HepG2 (cell line): ENCODE data around the gene OR2V2. TPM values are rescaled to one million over a fixed set of nuclear protein-coding genes. Genes with fewer than 3 reads are reported as not detected.

Experiments used
- ATAC-seq: fragments of 200-7000 bp; cut with Tn5 transposase; 3 replicates; pipeline ENCODE4 v1.9.1; 2020; ENCODE audit warnings: mild to moderate bottlenecking, moderate library complexity
- BruUV-seq: library from RNA; stranded (reverse); fragments of 400-500 nt; replicated peaks from 2 replicates; lab custom pipeline; 2021; lab: Mats Ljungman, UMichigan
- CTCF ChIA-PET: fragments of 300-600 bp; formaldehyde crosslinking; extraction: SDS; loops from one replicate; lab custom pipeline; 2021; ENCODE audit warnings: low total read pairs, inconsistent platforms, low intra/inter-chr PET ratio; lab: Yijun Ruan, JAX
- POLR2A ChIA-PET: fragments of 350-600 bp; sonication (Branson Sonifier 250); formaldehyde crosslinking; loops from one replicate; lab custom pipeline; 2020; ENCODE audit warnings: antibody characterized with exemption, inconsistent platforms; lab: Yijun Ruan, JAX
- DNase-seq: peaks from one replicate; pipeline ENCODE4 v3.0.0-alpha.2; 2015; ENCODE audit warnings: low spot score
- FAIRE-seq: peaks from 3 replicates; lab custom pipeline; 2011; peaks lifted over from hg19 to GRCh38; lab: Jason Lieb, UNC
- H2AFZ ChIP-seq: one replicate; pipeline ENCODE4 v1.6.1; 2011; ENCODE audit warnings: low read length, inconsistent platforms
- H3K27ac ChIP-seq: fragments of 300-600 bp; 3 replicates; pipeline ENCODE4 v1.8.0; 2011; ENCODE audit warnings: mixed run types, mild to moderate bottlenecking, mixed read lengths, low read length, inconsistent platforms; ENCODE audit not compliant: insufficient read depth; ENCODE audit errors: extremely low read length
- H3K27me3 ChIP-seq, 2 experiments: fragments of 200-600 bp in 1 of 2; 2 replicates in 1 of 2; 3 replicates in 1 of 2; pipeline versions ENCODE4 v1.6.0 to v1.8.0; 2011; ENCODE audit warnings: low read length in 2 of 2, mild to moderate bottlenecking in 2 of 2, moderate library complexity in 2 of 2, inconsistent platforms in 1 of 2; ENCODE audit not compliant: insufficient read depth in 2 of 2, control insufficient read depth in 1 of 2
- H3K36me3 ChIP-seq, 2 experiments: fragments of 200-600 bp in 1 of 2; replicated peaks in 1 of 2; 2 replicates in 1 of 2; 3 replicates in 1 of 2; pipeline versions ENCODE4 v1.5.1 to v1.8.0; 2011; ENCODE audit warnings: low read length in 2 of 2, inconsistent platforms in 1 of 2; ENCODE audit not compliant: insufficient read depth in 2 of 2, control insufficient read depth in 1 of 2
- H3K4me1 ChIP-seq: 2 replicates; pipeline ENCODE4 v1.5.1; 2012; ENCODE audit warnings: low read length, inconsistent platforms; ENCODE audit not compliant: insufficient read depth
- H3K4me2 ChIP-seq: 2 replicates; pipeline ENCODE4 v1.6.0; 2011; ENCODE audit warnings: low read depth, low read length, inconsistent platforms
- H3K4me3 ChIP-seq, 3 experiments: fragments of 200-600 bp in 1 of 3; sonication (generic), shearing (Covaris generic) in 1 of 3; replicated peaks in 1 of 3; 2 replicates each; pipeline ENCODE4 v1.5.1; 2011 to 2016; ENCODE audit warnings: low read length in 3 of 3, inconsistent platforms in 2 of 3, low read depth in 2 of 3, mild to moderate bottlenecking in 2 of 3, control low read depth in 1 of 3, mixed read lengths in 1 of 3; ENCODE audit not compliant: insufficient read depth in 1 of 3
- H3K79me2 ChIP-seq: one replicate; pipeline ENCODE4 v1.6.1; 2011; ENCODE audit warnings: low read length, inconsistent platforms; ENCODE audit not compliant: insufficient read depth
- H3K9ac ChIP-seq: 2 replicates; pipeline ENCODE4 v1.6.0; 2011; ENCODE audit warnings: mild to moderate bottlenecking, low read depth, low read length, inconsistent platforms; ENCODE audit not compliant: insufficient read depth
- H3K9me3 ChIP-seq: 2 replicates; pipeline ENCODE4 v1.5.1; 2012; ENCODE audit warnings: mild to moderate bottlenecking, low read length
- H4K20me1 ChIP-seq: 2 replicates; pipeline ENCODE4 v1.6.0; 2011; ENCODE audit warnings: inconsistent platforms, mild to moderate bottlenecking, low read length, moderate library complexity; ENCODE audit not compliant: insufficient read depth
- STAG1 ChIP-seq: sonication (generic); formaldehyde crosslinking; IDR thresholded peaks from 2 replicates; pipeline ENCODE4 v1.4.0; 2020; ENCODE audit warnings: missing genetic modification reagents
- ZBTB21 ChIP-seq: sonication (generic); formaldehyde crosslinking; IDR thresholded peaks from 2 replicates; pipeline ENCODE4 v1.4.0; 2020; ENCODE audit warnings: missing genetic modification reagents
- ZBTB7A ChIP-seq: sonication (generic); formaldehyde crosslinking; IDR thresholded peaks from 2 replicates; pipeline ENCODE4 v1.8.0; 2022; ENCODE audit warnings: mild to moderate bottlenecking, missing genetic modification reagents
- ZKSCAN5 ChIP-seq: sonication (generic); formaldehyde crosslinking; IDR thresholded peaks from 2 replicates; pipeline ENCODE4 v1.5.1; 2020; ENCODE audit warnings: mild to moderate bottlenecking, missing genetic modification reagents
- WGBS: methylation state at CpG from one replicate; pipeline ENCODE4 v1.1.6; 2017; ENCODE audit warnings: low lambda C conversion rate; 5-methylcytosine and 5-hydroxymethylcytosine counted together
- in situ Hi-C: cut with HindIII; loops from 2 replicates; pipeline ENCODE4 v1.10.0; 2017; ENCODE audit warnings: low pct_unique_long_range_greater_than_20kb; ENCODE audit not compliant: extremely low pct_ligation_motif_present
- intact Hi-C: fragments of 100-400 bp; cut with micrococcal nuclease; formaldehyde crosslinking; loops from one replicate; pipeline ENCODE4 v1.10.0; 2022; ENCODE audit not compliant: unreplicated experiment
- polyA plus RNA-seq, 8 experiments: library from polyadenylated mRNA; depleted of rRNA in 3 of 8; stranded (reverse) in 7 of 8; unstranded in 1 of 8; fragments of >200 nt; fragmentation: Illumina TruSeq in 4 of 8; extraction: Trizol in 4 of 8; gene quantifications; 2 replicates each; pipeline versions ENCODE4 v1.2.1 to v1.2.3, GENCODE V29; 2011 to 2016; ENCODE audit warnings: low read depth in 4 of 8, missing spikeins in 1 of 8, mixed read lengths in 1 of 8; ENCODE audit not compliant: insufficient read depth in 1 of 8
- total RNA-seq, 5 experiments: library from RNA; depleted of rRNA; stranded (reverse); fragments of >200 nt; fragmentation: Illumina TruSeq; extraction: Trizol; gene quantifications; 2 replicates each; pipeline ENCODE4 v1.2.3, GENCODE V29; 2016; ENCODE audit warnings: low read depth in 1 of 5
- TF ChIP-seq, protein P1 (sequence below): sonication (generic); formaldehyde crosslinking; IDR thresholded peaks from 2 replicates; pipeline ENCODE4 v1.5.0; 2020; ENCODE audit warnings: mild to moderate bottlenecking, missing genetic modification reagents, moderate library complexity
- TF ChIP-seq, protein P2 (sequence below): sonication (generic); formaldehyde crosslinking; IDR thresholded peaks from 2 replicates; pipeline ENCODE4 v1.4.0; 2020; ENCODE audit warnings: missing genetic modification reagents
- TF ChIP-seq, protein P3 (sequence below): sonication (generic); formaldehyde crosslinking; IDR thresholded peaks from 2 replicates; pipeline ENCODE4 v1.8.1; 2022; ENCODE audit warnings: mild to moderate bottlenecking, missing genetic modification reagents
- TF ChIP-seq, protein P4 (sequence below): IDR thresholded peaks from 2 replicates; pipeline ENCODE4 v1.6.1; 2016; ENCODE audit warnings: missing genetic modification reagents, missing compliant biosample characterization
- TF ChIP-seq, protein P5 (sequence below): sonication (generic); formaldehyde crosslinking; IDR thresholded peaks from 2 replicates; pipeline ENCODE4 v1.8.1; 2023; ENCODE audit warnings: mild to moderate bottlenecking, missing genetic modification reagents, borderline replicate concordance

Gene OR2V2
- total and polyA plus RNA-seq, 2 of the 13 experiments (the other 11 are each of a cell fraction or from before 2014, with no cell fraction given), result not detected

DNA sequence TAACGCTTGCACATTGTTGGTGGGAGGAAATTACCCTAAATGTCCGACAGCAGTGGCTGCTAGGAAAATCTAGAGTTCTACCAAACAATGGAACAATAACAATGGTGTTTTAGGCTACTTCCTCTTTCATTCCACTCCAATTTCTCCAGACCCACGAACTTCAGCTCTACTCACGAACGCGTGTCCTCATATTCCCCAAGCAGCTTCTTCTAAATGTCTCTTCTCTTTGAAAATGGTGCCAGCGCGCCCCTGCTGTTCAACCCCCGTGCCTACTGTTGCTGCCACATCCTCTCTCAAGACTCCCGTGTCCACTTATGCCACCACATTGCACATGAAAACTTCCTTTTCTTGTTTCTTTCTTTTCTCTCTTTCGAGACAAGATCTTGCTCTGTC, 25.6 kb downstream of the OR2V2 start:
- ATAC-seq (no peak), FAIRE-seq (no peak)
- H4K20me1 ChIP-seq, result no peaks in the 10 kb centered on the region
- H2AFZ ChIP-seq, result no peak overlapping the region
- WGBS, result 18% methylated on average over 11 of the region's 11 CpGs
- H3K27me3 ChIP-seq, result peaks cover 0 to 12% of the 10 kb centered on the region in 2 experiments; a peak in 1 of 5 replicates
- peak overlapping the region; percentile 75 for H3K4me2 ChIP-seq
- ChIA-PET POLR2A (interaction anchor here (1.0 to 2.1 kb wide), 3 partner anchors 11 to 34 kb away, joined by 3 to 8 read pairs (median 4); no protein-coding TSS in a partner anchor), CTCF (no interaction called here)
- H3K9ac ChIP-seq, result no peak overlapping the region
- intact Hi-C loops (no loop called here), in situ Hi-C loops (no loop called here)
- peak overlapping the region; percentile 26 to 58 (median 29); a peak in 4 of 6 replicates for H3K4me3 ChIP-seq
- H3K9me3 ChIP-seq, result no peaks in the 10 kb centered on the region
- no peaks in the 10 kb centered on the region for H3K36me3 ChIP-seq
- no peak overlapping the region for H3K27ac ChIP-seq
- TF ChIP-seq STAG1 (CRISPR knock-in tag) (peak; percentile 29; the same call in 1 of the 2 replicates), ZBTB7A (CRISPR knock-in tag) (no peak)
- TF ChIP-seq, protein P1, sequence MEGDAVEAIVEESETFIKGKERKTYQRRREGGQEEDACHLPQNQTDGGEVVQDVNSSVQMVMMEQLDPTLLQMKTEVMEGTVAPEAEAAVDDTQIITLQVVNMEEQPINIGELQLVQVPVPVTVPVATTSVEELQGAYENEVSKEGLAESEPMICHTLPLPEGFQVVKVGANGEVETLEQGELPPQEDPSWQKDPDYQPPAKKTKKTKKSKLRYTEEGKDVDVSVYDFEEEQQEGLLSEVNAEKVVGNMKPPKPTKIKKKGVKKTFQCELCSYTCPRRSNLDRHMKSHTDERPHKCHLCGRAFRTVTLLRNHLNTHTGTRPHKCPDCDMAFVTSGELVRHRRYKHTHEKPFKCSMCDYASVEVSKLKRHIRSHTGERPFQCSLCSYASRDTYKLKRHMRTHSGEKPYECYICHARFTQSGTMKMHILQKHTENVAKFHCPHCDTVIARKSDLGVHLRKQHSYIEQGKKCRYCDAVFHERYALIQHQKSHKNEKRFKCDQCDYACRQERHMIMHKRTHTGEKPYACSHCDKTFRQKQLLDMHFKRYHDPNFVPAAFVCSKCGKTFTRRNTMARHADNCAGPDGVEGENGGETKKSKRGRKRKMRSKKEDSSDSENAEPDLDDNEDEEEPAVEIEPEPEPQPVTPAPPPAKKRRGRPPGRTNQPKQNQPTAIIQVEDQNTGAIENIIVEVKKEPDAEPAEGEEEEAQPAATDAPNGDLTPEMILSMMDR, result 0 out of 2 replicates have a peak, but pooled peaks have one; percentile 22
- TF ChIP-seq, all 625 proteins: peak for 2
- Histone ChIP-seq H3K4me1 (peaks cover 57% of the 10 kb centered on the region), H3K79me2 (no peaks in the 10 kb centered on the region)
- no TSS peak for BruUV-seq
- no peak for DNase-seq

DNA sequence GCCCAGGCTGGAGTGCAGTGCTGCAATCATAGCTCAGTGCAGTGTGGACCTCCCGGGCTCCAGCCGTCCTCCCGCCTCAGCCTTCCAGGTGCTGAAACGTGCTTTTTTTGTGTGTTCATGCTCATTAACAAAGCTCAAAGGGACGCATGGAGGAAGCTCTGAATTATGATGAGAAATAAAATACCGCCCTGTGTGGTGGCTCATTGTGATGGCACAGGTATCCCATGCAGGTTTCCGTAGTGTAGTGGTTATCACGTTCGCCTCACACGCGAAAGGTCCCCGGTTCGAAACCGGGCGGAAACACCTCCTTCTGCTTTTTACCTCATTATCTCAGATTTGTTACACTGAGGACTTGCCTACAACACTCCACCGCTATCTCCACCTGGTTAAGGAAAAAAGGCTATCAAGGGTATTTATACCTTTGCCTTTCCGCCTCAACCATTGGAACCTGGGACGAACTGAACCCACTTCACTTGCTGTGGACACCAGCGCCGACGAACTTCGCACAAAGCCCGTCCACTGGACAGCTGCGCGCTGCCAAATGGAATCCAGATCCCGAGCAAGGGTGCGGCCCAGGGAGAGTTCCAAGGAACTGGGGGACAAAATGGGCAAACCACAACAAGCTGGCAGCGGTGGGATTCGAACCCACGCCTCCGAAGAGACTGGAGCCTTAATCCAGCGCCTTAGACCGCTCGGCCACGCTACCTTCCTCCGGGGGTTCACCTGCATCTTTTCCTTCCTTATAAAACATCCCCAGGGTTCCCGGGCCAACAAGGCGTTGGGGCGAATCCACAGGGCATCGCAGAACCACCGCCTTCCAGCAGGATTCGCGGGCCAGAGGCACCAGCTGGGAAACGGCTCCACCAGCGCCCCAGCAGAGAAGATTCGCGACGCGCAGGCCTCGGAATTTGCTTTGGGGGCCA, 26.3 kb downstream of the OR2V2 start:
- intact Hi-C loops, result no loop called here
- in situ Hi-C loops, result no loop called here
- Histone ChIP-seq H3K36me3 (no peaks in the 10 kb centered on the region), H3K4me1 (peaks cover 51% of the 10 kb centered on the region), H4K20me1 (no peaks in the 10 kb centered on the region), H3K4me3 (peak overlapping the region; percentile 26 to 58 (median 29); a peak in 4 of 6 replicates), H3K9ac (no peak overlapping the region), H2AFZ (no peak overlapping the region), H3K27me3 (peaks cover 0 to 12% of the 10 kb centered on the region in 2 experiments; a peak in 1 of 5 replicates), H3K27ac (no peak overlapping the region), H3K4me2 (peak overlapping the region; percentile 75), H3K9me3 (no peaks in the 10 kb centered on the region), H3K79me2 (no peaks in the 10 kb centered on the region)
- ChIA-PET CTCF (no interaction called here), POLR2A (interaction anchor here (1.0 to 2.1 kb wide), 4 partner anchors 11 to 88 kb away, joined by 3 to 8 read pairs (median 4); partner anchors contain the start of gene TRIM52)
- no TSS peak for BruUV-seq
- FAIRE-seq (no peak), DNase-seq (peak; percentile 39), ATAC-seq (peak; percentile 28)
- WGBS, result 42% methylated on average over 50 of the region's 50 CpGs
- TF ChIP-seq ZBTB21 (CRISPR knock-in tag), result peak; percentile 38; the same call in 1 of the 2 replicates
- TF ChIP-seq, protein P2, sequence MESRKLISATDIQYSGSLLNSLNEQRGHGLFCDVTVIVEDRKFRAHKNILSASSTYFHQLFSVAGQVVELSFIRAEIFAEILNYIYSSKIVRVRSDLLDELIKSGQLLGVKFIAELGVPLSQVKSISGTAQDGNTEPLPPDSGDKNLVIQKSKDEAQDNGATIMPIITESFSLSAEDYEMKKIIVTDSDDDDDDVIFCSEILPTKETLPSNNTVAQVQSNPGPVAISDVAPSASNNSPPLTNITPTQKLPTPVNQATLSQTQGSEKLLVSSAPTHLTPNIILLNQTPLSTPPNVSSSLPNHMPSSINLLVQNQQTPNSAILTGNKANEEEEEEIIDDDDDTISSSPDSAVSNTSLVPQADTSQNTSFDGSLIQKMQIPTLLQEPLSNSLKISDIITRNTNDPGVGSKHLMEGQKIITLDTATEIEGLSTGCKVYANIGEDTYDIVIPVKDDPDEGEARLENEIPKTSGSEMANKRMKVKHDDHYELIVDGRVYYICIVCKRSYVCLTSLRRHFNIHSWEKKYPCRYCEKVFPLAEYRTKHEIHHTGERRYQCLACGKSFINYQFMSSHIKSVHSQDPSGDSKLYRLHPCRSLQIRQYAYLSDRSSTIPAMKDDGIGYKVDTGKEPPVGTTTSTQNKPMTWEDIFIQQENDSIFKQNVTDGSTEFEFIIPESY, result peak; percentile 74; the same call in 1 of the 2 replicates
- TF ChIP-seq, protein P3, sequence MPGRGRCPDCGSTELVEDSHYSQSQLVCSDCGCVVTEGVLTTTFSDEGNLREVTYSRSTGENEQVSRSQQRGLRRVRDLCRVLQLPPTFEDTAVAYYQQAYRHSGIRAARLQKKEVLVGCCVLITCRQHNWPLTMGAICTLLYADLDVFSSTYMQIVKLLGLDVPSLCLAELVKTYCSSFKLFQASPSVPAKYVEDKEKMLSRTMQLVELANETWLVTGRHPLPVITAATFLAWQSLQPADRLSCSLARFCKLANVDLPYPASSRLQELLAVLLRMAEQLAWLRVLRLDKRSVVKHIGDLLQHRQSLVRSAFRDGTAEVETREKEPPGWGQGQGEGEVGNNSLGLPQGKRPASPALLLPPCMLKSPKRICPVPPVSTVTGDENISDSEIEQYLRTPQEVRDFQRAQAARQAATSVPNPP (CRISPR knock-in tag), result no peak
- TF ChIP-seq, protein P4, sequence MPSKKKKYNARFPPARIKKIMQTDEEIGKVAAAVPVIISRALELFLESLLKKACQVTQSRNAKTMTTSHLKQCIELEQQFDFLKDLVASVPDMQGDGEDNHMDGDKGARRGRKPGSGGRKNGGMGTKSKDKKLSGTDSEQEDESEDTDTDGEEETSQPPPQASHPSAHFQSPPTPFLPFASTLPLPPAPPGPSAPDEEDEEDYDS (CRISPR knock-in tag), result peak; percentile 41; the same call in 1 of the 2 replicates
- TF ChIP-seq, protein P5, sequence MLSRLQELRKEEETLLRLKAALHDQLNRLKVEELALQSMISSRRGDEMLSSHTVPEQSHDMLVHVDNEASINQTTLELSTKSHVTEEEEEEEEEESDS, result no peak
- no peak for TF ChIP-seq ZKSCAN5 (CRISPR knock-in tag)
